PC-3 (cell line): ENCODE results near the gene VPS37C. TPM values are rescaled to one million over a fixed set of nuclear protein-coding genes. Genes with fewer than 3 reads are reported as not detected.

ENCODE experiments used
- ATAC-seq: fragments of 200-7000 bp; cut with Tn5 transposase; 2 replicates; pipeline ENCODE4 v1.9.1; 2020; ENCODE audit warnings: mild to moderate bottlenecking, moderate library complexity
- BruUV-seq: library from RNA; stranded (reverse); fragments of 400-500 nt; replicated peaks from 2 replicates; lab custom pipeline; 2021; lab: Mats Ljungman, UMichigan
- CTCF ChIA-PET: fragments of 300-600 bp; sonication (Branson Sonifier 250); formaldehyde crosslinking; loops from one replicate; lab custom pipeline; 2022; ENCODE audit warnings: antibody characterized with exemption; lab: Charles Lee
- POLR2A ChIA-PET: fragments of 300-600 bp; sonication (Branson Sonifier 250); formaldehyde crosslinking; loops from one replicate; lab custom pipeline; 2022; ENCODE audit warnings: antibody characterized with exemption; ENCODE audit not compliant: unreplicated experiment; lab: Charles Lee
- DNase-seq: peaks from one replicate; pipeline ENCODE4 v3.0.0-alpha.2; 2015
- H2AFZ ChIP-seq: fragments of 300-600 bp; sonication (generic); 2 replicates; pipeline ENCODE4 v1.6.0; 2016; ENCODE audit warnings: antibody characterized with exemption, low read length
- H3F3A ChIP-seq: fragments of 300-600 bp; sonication (generic); one replicate; pipeline ENCODE4 v1.6.0; 2017; ENCODE audit warnings: antibody characterized with exemption, low read length, control low read depth, mild to moderate bottlenecking; ENCODE audit not compliant: unreplicated experiment
- H3K27ac ChIP-seq: fragments of 300-600 bp; sonication (generic); 2 replicates; pipeline ENCODE4 v1.5.1; 2016; ENCODE audit warnings: mild to moderate bottlenecking, low read length
- H3K27me3 ChIP-seq: fragments of 300-600 bp; sonication (generic); 2 replicates; pipeline ENCODE4 v1.6.1; 2016; ENCODE audit warnings: low read length, mixed read lengths
- H3K36me3 ChIP-seq: fragments of 300-600 bp; sonication (generic); 2 replicates; pipeline ENCODE4 v1.6.1; 2016; ENCODE audit warnings: low read depth, mixed run types, low read length, mixed read lengths
- H3K4me1 ChIP-seq: fragments of 300-600 bp; sonication (generic); 2 replicates; pipeline ENCODE4 v1.5.1; 2016; ENCODE audit warnings: low read length; ENCODE audit not compliant: insufficient read depth
- H3K4me2 ChIP-seq: fragments of 300-600 bp; sonication (generic); 2 replicates; pipeline ENCODE4 v1.6.0; 2016; ENCODE audit warnings: low read length
- H3K4me3 ChIP-seq: fragments of 300-600 bp; sonication (generic); 2 replicates; pipeline ENCODE4 v1.5.1; 2016; ENCODE audit warnings: mild to moderate bottlenecking, low read length, mixed read lengths
- H3K79me2 ChIP-seq: fragments of 300-600 bp; sonication (generic); 2 replicates; pipeline ENCODE4 v1.6.1; 2017; ENCODE audit warnings: low read length, mixed read lengths
- H3K9ac ChIP-seq: fragments of 300-600 bp; sonication (generic); 2 replicates; pipeline ENCODE4 v1.6.0; 2016; ENCODE audit warnings: mild to moderate bottlenecking, low read length
- H3K9me2 ChIP-seq: fragments of 300-600 bp; sonication (generic); replicated peaks from 2 replicates; pipeline ENCODE4 v1.6.1; 2016; ENCODE audit warnings: mixed run types, low read length, mixed read lengths
- H3K9me3 ChIP-seq: fragments of 300-600 bp; sonication (generic); 2 replicates; pipeline ENCODE4 v1.6.1; 2016; ENCODE audit warnings: low read length, mixed read lengths
- H4K20me1 ChIP-seq: fragments of 300-600 bp; sonication (generic); 2 replicates; pipeline ENCODE4 v1.6.1; 2016; ENCODE audit warnings: low read length, mixed read lengths
- EZH2 ChIP-seq: fragments of 300-600 bp; sonication (generic); IDR thresholded peaks from one replicate; pipeline ENCODE4 v1.6.1; 2017; ENCODE audit warnings: antibody characterized with exemption, mild to moderate bottlenecking, low read length; ENCODE audit not compliant: unreplicated experiment
- EZH2phosphoT487 ChIP-seq: fragments of 300-600 bp; sonication (generic); IDR thresholded peaks from 2 replicates; pipeline ENCODE4 v1.6.1; 2018; ENCODE audit warnings: mild to moderate bottlenecking, antibody characterized with exemption, low read length, borderline replicate concordance
- intact Hi-C: fragments of 100-400 bp; cut with micrococcal nuclease; formaldehyde crosslinking; loops from 2 replicates; pipeline ENCODE4 v1.9.0; 2023
- total RNA-seq: library from RNA; depleted of rRNA; stranded (reverse); fragments of >200 nt; gene quantifications from 2 replicates; pipeline ENCODE4 v1.2.3, GENCODE V29; 2014
- TF ChIP-seq, protein P1 (sequence below): fragments of 300-600 bp; sonication (generic); conservative IDR thresholded peaks from 2 replicates; pipeline ENCODE4 v1.5.1; 2017; ENCODE audit warnings: antibody characterized with exemption, low read depth, mild to moderate bottlenecking, low read length

The VPS37C gene
- total RNA-seq, 1 experiment from 2014 or later: 28.9 TPM

GRCh38 chr11:61127991-61128390 is 33.2 kb downstream of the VPS37C start:
- peaks cover 26% of the 10 kb centered on the region for H3K4me1 ChIP-seq
- H3K36me3 ChIP-seq: no peaks in the 10 kb centered on the region
- H3K27ac ChIP-seq: no peak overlapping the region
- H3K4me2 ChIP-seq: no peak overlapping the region
- no peaks in the 10 kb centered on the region for H3K9me3 ChIP-seq
- no peaks in the 10 kb centered on the region for H4K20me1 ChIP-seq
- no peaks in the 10 kb centered on the region for H3K79me2 ChIP-seq
- TF ChIP-seq, protein P1, sequence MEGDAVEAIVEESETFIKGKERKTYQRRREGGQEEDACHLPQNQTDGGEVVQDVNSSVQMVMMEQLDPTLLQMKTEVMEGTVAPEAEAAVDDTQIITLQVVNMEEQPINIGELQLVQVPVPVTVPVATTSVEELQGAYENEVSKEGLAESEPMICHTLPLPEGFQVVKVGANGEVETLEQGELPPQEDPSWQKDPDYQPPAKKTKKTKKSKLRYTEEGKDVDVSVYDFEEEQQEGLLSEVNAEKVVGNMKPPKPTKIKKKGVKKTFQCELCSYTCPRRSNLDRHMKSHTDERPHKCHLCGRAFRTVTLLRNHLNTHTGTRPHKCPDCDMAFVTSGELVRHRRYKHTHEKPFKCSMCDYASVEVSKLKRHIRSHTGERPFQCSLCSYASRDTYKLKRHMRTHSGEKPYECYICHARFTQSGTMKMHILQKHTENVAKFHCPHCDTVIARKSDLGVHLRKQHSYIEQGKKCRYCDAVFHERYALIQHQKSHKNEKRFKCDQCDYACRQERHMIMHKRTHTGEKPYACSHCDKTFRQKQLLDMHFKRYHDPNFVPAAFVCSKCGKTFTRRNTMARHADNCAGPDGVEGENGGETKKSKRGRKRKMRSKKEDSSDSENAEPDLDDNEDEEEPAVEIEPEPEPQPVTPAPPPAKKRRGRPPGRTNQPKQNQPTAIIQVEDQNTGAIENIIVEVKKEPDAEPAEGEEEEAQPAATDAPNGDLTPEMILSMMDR: no peak
- TF ChIP-seq EZH2 (no peak), EZH2phosphoT487 (no peak)
- no peak overlapping the region for H3K9ac ChIP-seq
- BruUV-seq: no TSS peak
- DNase-seq (no peak), ATAC-seq (no peak)
- H3K4me3 ChIP-seq: no peak overlapping the region
- ChIA-PET CTCF (no interaction called here), POLR2A (no interaction called here)
- no peaks in the 10 kb centered on the region for H3K27me3 ChIP-seq
- H3F3A ChIP-seq: no peaks in the 10 kb centered on the region
- no peaks in the 10 kb centered on the region for H3K9me2 ChIP-seq
- no peak overlapping the region for H2AFZ ChIP-seq
- intact Hi-C loops: no loop called here

DNA sequence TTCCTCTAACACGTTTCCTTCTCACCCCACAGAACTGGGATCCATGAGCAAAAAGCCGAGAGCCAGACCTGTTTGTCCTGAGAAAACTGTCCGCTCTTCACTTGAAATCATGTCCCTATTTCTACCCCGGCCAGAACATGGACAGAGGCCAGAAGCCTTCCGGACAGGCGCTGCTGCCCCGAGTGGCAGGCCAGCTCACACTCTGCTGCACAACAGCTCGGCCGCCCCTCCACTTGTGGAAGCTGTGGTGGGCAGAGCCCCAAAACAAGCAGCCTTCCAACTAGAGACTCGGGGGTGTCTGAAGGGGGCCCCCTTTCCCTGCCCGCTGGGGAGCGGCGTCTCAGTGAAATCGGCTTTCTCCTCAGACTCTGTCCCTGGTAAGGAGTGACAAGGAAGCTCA is 35.0 kb downstream of the VPS37C start:
- Histone ChIP-seq H3K9me2 (no peaks in the 10 kb centered on the region), H3F3A (no peaks in the 10 kb centered on the region), H3K9me3 (no peaks in the 10 kb centered on the region), H3K4me1 (peaks cover 26% of the 10 kb centered on the region), H4K20me1 (no peaks in the 10 kb centered on the region), H3K27me3 (no peaks in the 10 kb centered on the region), H3K27ac (no peak overlapping the region), H3K4me3 (no peak overlapping the region), H2AFZ (no peak overlapping the region), H3K9ac (no peak overlapping the region), H3K4me2 (no peak overlapping the region), H3K79me2 (no peaks in the 10 kb centered on the region), H3K36me3 (no peaks in the 10 kb centered on the region)
- intact Hi-C loops: no loop called here
- ChIA-PET CTCF (interaction anchor here (0.6 to 0.8 kb wide), 2 partner anchors 31 to 211 kb away, joined by 3 to 7 read pairs; no protein-coding TSS in a partner anchor), POLR2A (no interaction called here)
- no peak for DNase-seq
- BruUV-seq: no TSS peak
- no peak for ATAC-seq
- TF ChIP-seq, protein P1: peak; percentile 26; the same call in 1 of the 2 replicates
- no peak for TF ChIP-seq EZH2

GRCh38 chr11:61125310-61125684 is 35.9 kb downstream of the VPS37C start:
- no peaks in the 10 kb centered on the region for H3K27me3 ChIP-seq
- H3K9me3 ChIP-seq: no peaks in the 10 kb centered on the region
- no peaks in the 10 kb centered on the region for H4K20me1 ChIP-seq
- H3K9ac ChIP-seq: no peak overlapping the region
- H3K27ac ChIP-seq: no peak overlapping the region
- ChIA-PET POLR2A (no interaction called here), CTCF (no interaction called here)
- intact Hi-C loops: no loop called here
- no peaks in the 10 kb centered on the region for H3K79me2 ChIP-seq
- no peaks in the 10 kb centered on the region for H3F3A ChIP-seq
- BruUV-seq: no TSS peak
- TF ChIP-seq EZH2phosphoT487 (no peak), EZH2 (no peak)
- TF ChIP-seq, protein P1: no peak
- no peak for ATAC-seq
- no peak overlapping the region for H3K4me2 ChIP-seq
- no peak overlapping the region for H2AFZ ChIP-seq
- peaks cover 22% of the 10 kb centered on the region for H3K4me1 ChIP-seq
- no peaks in the 10 kb centered on the region for H3K9me2 ChIP-seq
- DNase-seq: no peak
- no peaks in the 10 kb centered on the region for H3K36me3 ChIP-seq
- H3K4me3 ChIP-seq: no peak overlapping the region
